CD4-positive, CD25-positive, alpha-beta regulatory T cell (primary cell): ENCODE results near the gene ZNF428. TPM values are rescaled to one million over a fixed set of nuclear protein-coding genes. Genes with fewer than 3 reads are reported as not detected.

Experiments used
- ATAC-seq, 2 donors: fragments of 150-1000 bp; cut with Tn5 transposase; one replicate each; pipeline ENCODE4 v1.10.0; 2021; ENCODE audit warnings: low read depth in 2 of 2, moderate number of reproducible peaks in 2 of 2, moderate library complexity in 1 of 2
- DNase-seq, 3 donors: peaks; one replicate each; pipeline versions ENCODE4 v3.0.0 to v3.0.0-alpha.2; 2012 to 2022; ENCODE audit warnings: mixed read lengths in 1 of 3
- H3K27ac ChIP-seq: one replicate; pipeline ENCODE4 v1.7.0; 2013; ENCODE audit warnings: mild to moderate bottlenecking, low read length; ENCODE audit not compliant: insufficient read depth, poor library complexity, severe bottlenecking
- H3K27me3 ChIP-seq: one replicate; pipeline ENCODE4 v1.7.0; 2013; ENCODE audit warnings: low read length; ENCODE audit not compliant: control insufficient read depth, insufficient read depth
- H3K36me3 ChIP-seq: one replicate; pipeline ENCODE4 v1.7.0; 2013; ENCODE audit warnings: mild to moderate bottlenecking, low read length, moderate library complexity; ENCODE audit not compliant: control insufficient read depth, insufficient read depth
- H3K4me1 ChIP-seq: 2 replicates; pipeline ENCODE4 v1.7.0; 2013; ENCODE audit warnings: mild to moderate bottlenecking, low read length; ENCODE audit not compliant: insufficient read depth, control insufficient read depth, poor library complexity, severe bottlenecking
- H3K4me3 ChIP-seq: one replicate; pipeline ENCODE4 v1.7.0; 2013; ENCODE audit warnings: low read depth, mild to moderate bottlenecking, low read length, moderate library complexity
- H3K9me3 ChIP-seq, 2 experiments: 1 replicate in 1 of 2; 2 replicates in 1 of 2; pipeline ENCODE4 v1.7.0; 2013; ENCODE audit warnings: low read length in 2 of 2, mild to moderate bottlenecking in 1 of 2, moderate library complexity in 1 of 2; ENCODE audit not compliant: control insufficient read depth in 2 of 2
- H3K27ac Mint-ChIP-seq, 3 donors: one replicate each; pipeline ENCODE4 v1.8.0; 2020 to 2022; ENCODE audit warnings: mild to moderate bottlenecking in 3 of 3, mixed read lengths in 3 of 3, moderate library complexity in 2 of 3
- H3K27me3 Mint-ChIP-seq: one replicate; pipeline ENCODE4 v1.8.0; 2022; ENCODE audit warnings: mild to moderate bottlenecking, mixed read lengths
- H3K36me3 Mint-ChIP-seq: one replicate; pipeline ENCODE4 v1.8.0; 2020; ENCODE audit warnings: mixed read lengths
- H3K4me1 Mint-ChIP-seq, 4 donors: one replicate each; pipeline ENCODE4 v1.8.0; 2020 to 2022; ENCODE audit warnings: mixed read lengths in 4 of 4, mild to moderate bottlenecking in 1 of 4
- H3K4me3 Mint-ChIP-seq, 4 donors: one replicate each; pipeline ENCODE4 v1.8.0; 2020 to 2022; ENCODE audit warnings: mild to moderate bottlenecking in 4 of 4, mixed read lengths in 4 of 4, moderate library complexity in 3 of 4
- H3K9me3 Mint-ChIP-seq, 7 donors: one replicate each; pipeline ENCODE4 v1.8.0; 2020 to 2022; ENCODE audit warnings: mixed read lengths in 7 of 7, mild to moderate bottlenecking in 3 of 7, moderate library complexity in 2 of 7
- polyA plus RNA-seq, 4 donors: library from polyadenylated mRNA; unstranded; fragments of 300-500 nt; fragmentation: Illumina TruSeq; gene quantifications; one replicate each; pipeline ENCODE4 v1.2.3, GENCODE V29; 2021
- total RNA-seq: library from RNA; stranded (reverse); gene quantifications from one replicate; pipeline ENCODE4 v1.2.3, GENCODE V29; 2022

Gene ZNF428
- total and polyA plus RNA-seq, 5 donors from 2014 or later = 12.6 to 26.6 (median 14.4) TPM

DNA sequence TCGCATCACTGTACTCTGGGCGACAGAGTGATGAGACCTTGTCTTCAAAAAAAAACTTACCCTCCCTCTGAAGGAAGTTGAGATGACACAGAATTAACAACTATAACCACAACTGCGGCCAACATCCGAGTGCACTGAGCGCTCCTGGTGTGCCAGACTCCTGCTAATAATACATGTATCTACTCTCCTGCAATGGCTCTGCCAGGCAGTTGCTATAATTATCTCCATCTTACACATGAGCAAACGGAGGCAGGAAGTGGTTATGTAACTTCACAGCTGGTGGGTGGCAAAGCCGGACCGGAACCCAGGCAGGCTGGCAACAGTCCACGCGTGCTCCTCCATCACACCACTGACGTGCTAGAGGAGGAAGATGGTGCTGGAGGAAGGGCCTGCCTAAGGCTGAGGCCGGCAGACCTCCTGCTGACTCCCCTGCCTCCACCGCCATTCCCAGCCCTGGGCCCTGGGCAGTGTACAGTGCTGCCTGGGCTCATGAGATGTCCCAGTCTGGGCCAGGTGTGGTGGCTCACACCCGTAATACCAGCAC lies 56.7 kb downstream of the ZNF428 start:
- Histone ChIP-seq H3K4me3 (peak overlapping the region; percentile 76), H3K4me1 (peaks cover 35% of the 10 kb centered on the region)
- H3K36me3 Mint-ChIP-seq = peaks cover 22% of the 10 kb centered on the region

DNA sequence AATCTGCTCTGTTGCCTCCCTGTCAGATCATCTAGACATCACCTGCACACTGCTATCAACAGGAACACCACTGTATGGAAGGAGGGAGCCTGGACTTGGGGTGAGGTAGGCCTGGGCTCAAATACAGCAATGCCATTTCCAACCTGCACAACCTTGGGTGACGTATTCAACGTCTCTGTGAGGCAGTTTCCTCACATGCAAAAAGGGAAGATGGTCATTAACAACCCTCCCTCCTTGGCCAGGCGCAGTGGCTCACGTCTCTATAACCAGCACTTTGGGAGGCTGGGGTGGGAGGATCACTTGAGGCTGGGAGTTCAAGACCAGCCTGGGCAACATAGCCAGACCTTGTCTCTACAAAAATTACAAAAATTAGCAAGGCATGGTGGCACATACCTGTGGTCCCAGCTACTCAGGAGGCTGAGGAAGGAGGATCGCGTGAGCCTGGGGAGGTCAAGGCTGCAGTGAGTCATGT lies 57.2 kb downstream of the ZNF428 start:
- Histone ChIP-seq H3K9me3 (no peaks in the 10 kb centered on the region), H3K36me3 (peaks cover 12% of the 10 kb centered on the region), H3K4me1 (peaks cover 35% of the 10 kb centered on the region), H3K27me3 (no peaks in the 10 kb centered on the region), H3K27ac (peak overlapping the region; percentile 92), H3K4me3 (peak overlapping the region; percentile 76)
- H3K36me3 Mint-ChIP-seq = peaks cover 24% of the 10 kb centered on the region
- no peaks in the 10 kb centered on the region for H3K27me3 Mint-ChIP-seq
- DNase-seq = peak in 1 of 3 donors; percentile 3
- peak overlapping the region; percentile 22 to 86 (median 66) for H3K4me3 Mint-ChIP-seq
- peak overlapping the region; percentile 93 to 99 (median 97) for H3K27ac Mint-ChIP-seq
- peaks cover 0 to 57% (median 43%) of the 10 kb centered on the region in 4 donors for H3K4me1 Mint-ChIP-seq
- no peak for ATAC-seq
- peaks cover 0 to 2% (median 0%) of the 10 kb centered on the region in 7 donors for H3K9me3 Mint-ChIP-seq

More for the DNA sequence above, 56.7 kb downstream of the ZNF428 start:
- DNase-seq (peak; percentile 54 to 94 (median 83)), ATAC-seq (peak; percentile 93 to 94)
- no peaks in the 10 kb centered on the region for H3K27me3 ChIP-seq
- no peaks in the 10 kb centered on the region for H3K27me3 Mint-ChIP-seq
- no peaks in the 10 kb centered on the region for H3K9me3 ChIP-seq
- peaks cover 0 to 57% (median 43%) of the 10 kb centered on the region in 4 donors for H3K4me1 Mint-ChIP-seq
- H3K27ac Mint-ChIP-seq = peak overlapping the region; percentile 93 to 99 (median 97)
- H3K9me3 Mint-ChIP-seq = peaks cover 0 to 2% (median 0%) of the 10 kb centered on the region in 7 donors
- peak overlapping the region; percentile 92 for H3K27ac ChIP-seq
- H3K4me3 Mint-ChIP-seq = peak overlapping the region; percentile 22 to 86 (median 66)
- H3K36me3 ChIP-seq = peaks cover 9% of the 10 kb centered on the region

DNA sequence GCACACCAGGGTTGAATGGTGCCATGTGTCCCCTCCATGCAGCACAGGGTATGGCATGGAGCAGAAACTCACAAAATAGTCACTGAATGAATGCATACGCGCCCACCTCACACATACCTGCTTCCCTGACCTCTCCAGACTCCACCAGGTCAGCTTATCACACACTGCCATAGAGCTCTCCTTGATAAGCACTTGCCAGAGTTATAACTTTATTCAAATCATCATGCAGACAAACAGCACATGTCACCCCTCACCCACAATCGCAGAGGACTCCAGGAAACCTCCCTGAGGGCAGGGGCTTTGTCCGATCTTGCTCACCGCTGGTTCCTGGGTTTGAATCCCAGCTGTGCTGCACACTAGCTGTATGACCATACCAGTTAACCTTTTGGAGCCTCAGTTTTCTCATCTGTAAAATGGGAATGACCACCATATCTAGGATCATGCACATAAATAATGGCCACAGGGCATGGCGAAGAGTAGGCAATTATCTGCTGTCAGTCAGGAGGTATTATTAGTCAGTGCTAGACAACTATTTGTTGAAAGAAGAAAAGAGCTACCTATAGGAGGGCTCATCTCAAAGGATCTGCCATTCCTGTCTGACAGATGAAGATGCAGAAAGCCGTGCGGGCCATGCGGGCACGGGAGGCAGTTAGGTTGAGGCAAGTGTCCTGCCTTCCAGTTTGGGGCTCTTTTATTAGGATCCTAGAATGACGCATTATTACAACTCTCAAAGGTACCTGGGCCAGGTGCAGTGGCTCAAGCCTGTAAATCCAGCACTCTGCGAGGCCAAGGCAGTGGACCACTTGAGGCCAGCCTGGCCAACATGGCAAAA lies 58.1 kb downstream of the ZNF428 start:
- Histone ChIP-seq H3K9me3 (no peaks in the 10 kb centered on the region), H3K4me3 (peak overlapping the region; percentile 76), H3K36me3 (peaks cover 13% of the 10 kb centered on the region), H3K27me3 (no peaks in the 10 kb centered on the region), H3K4me1 (peaks cover 35% of the 10 kb centered on the region), H3K27ac (peak overlapping the region; percentile 92)
- H3K9me3 Mint-ChIP-seq = peaks cover 0 to 2% (median 0%) of the 10 kb centered on the region in 7 donors
- H3K4me1 Mint-ChIP-seq = peaks cover 0 to 56% (median 39%) of the 10 kb centered on the region in 4 donors
- no peaks in the 10 kb centered on the region for H3K27me3 Mint-ChIP-seq
- H3K27ac Mint-ChIP-seq = peak overlapping the region; percentile 52 to 99 (median 97)
- peak overlapping the region; percentile 48 to 86 (median 70) for H3K4me3 Mint-ChIP-seq
- no peak for ATAC-seq
- peaks cover 20% of the 10 kb centered on the region for H3K36me3 Mint-ChIP-seq
- no peak for DNase-seq

DNA sequence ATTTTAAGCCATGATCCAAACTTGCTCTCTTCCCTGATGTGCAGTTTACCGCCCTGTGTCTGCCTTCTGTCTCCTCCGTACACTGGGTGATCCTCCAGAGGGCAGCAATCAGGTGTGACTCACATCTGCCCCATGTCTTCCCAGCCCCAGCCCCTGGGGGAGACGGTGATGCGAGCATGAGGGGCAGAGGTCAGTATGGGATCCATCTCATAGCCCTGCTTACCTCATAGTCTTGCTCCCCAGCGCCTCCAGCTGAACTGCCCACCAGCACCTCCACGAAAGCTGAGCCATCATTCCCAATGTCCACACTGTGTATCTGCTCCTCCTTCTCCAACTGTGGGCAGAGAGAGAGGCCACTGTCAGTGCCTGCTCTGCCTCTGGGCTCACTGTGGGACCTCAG lies 58.7 kb downstream of the ZNF428 start:
- Mint-ChIP-seq H3K4me1 (peaks cover 0 to 59% (median 39%) of the 10 kb centered on the region in 4 donors), H3K4me3 (peak overlapping the region in 3 of 4 donors; percentile 40 to 86 (median 48)), H3K27me3 (no peaks in the 10 kb centered on the region), H3K27ac (peak overlapping the region in 2 of 3 donors; percentile 97 to 99), H3K36me3 (peaks cover 20% of the 10 kb centered on the region), H3K9me3 (peaks cover 0 to under 1% (median 0%) of the 10 kb centered on the region in 7 donors)
- Histone ChIP-seq H3K4me3 (peak overlapping the region; percentile 26), H3K27ac (peak overlapping the region; percentile 92), H3K27me3 (no peaks in the 10 kb centered on the region), H3K4me1 (peaks cover 35% of the 10 kb centered on the region), H3K9me3 (no peaks in the 10 kb centered on the region), H3K36me3 (peaks cover 16% of the 10 kb centered on the region)
- ATAC-seq = no peak
- DNase-seq = no peak

Other genes starting within 250 kb of the ZNF428 start
- not detected for gene TEX101, start 204.7 kb downstream of the ZNF428 start, total RNA-seq
- not detected for gene TEX101, start 204.7 kb downstream of the ZNF428 start, polyA plus RNA-seq
- 12.7 TPM for gene LYPD3, start 154.0 kb downstream of the ZNF428 start, total RNA-seq
- 1 to 10 TPM; 1.8 to 6.5 (median 4.3) TPM for gene LYPD3, start 154.0 kb downstream of the ZNF428 start, polyA plus RNA-seq
- gene PHLDB3, start 114.9 kb downstream of the ZNF428 start, total RNA-seq = 64.1 TPM
- 1 to 10 TPM; 1.5 to 4.4 (median 3.6) TPM for gene PHLDB3, start 114.9 kb downstream of the ZNF428 start, polyA plus RNA-seq
- 22.8 TPM for gene ETHE1, start 92.4 kb downstream of the ZNF428 start, total RNA-seq
- gene ETHE1, start 92.4 kb downstream of the ZNF428 start, polyA plus RNA-seq = 10 to 100 TPM; 55.1 to 73.5 (median 64.4) TPM
- gene ZNF575, start 86.4 kb downstream of the ZNF428 start, total RNA-seq = 3.3 TPM
- gene ZNF575, start 86.4 kb downstream of the ZNF428 start, polyA plus RNA-seq = 1 to 10 TPM in 3 of 4 donors, under 1 TPM in 1; 0.83 to 1.6 (median 1.3) TPM
- 35.4 TPM for gene XRCC1, start 44.1 kb downstream of the ZNF428 start, total RNA-seq
- 10 to 100 TPM; 19.8 to 26.9 (median 24.3) TPM for gene XRCC1, start 44.1 kb downstream of the ZNF428 start, polyA plus RNA-seq
- gene PINLYP, start 43.8 kb downstream of the ZNF428 start, total RNA-seq = not detected
- gene PINLYP, start 43.8 kb downstream of the ZNF428 start, polyA plus RNA-seq = 1 to 10 TPM in 1 of 4 donors, under 1 TPM in 3; 0.42 to 1.3 (median 0.65) TPM
- gene IRGQ, start 23.5 kb downstream of the ZNF428 start, total RNA-seq = 40.9 TPM
- gene IRGQ, start 23.5 kb downstream of the ZNF428 start, polyA plus RNA-seq = 1 to 10 TPM in 3 of 4 donors, under 1 TPM in 1; 0.54 to 3.0 (median 1.5) TPM
- gene ZNF576, start 23.0 kb downstream of the ZNF428 start, total RNA-seq = 8.7 TPM
- gene ZNF576, start 23.0 kb downstream of the ZNF428 start, polyA plus RNA-seq = 10 to 100 TPM in 2 of 4 donors, 1 to 10 TPM in 2; 5.5 to 11.0 (median 9.9) TPM
- 0.64 TPM for gene SRRM5, start 7.5 kb downstream of the ZNF428 start, total RNA-seq
- 1 to 10 TPM in 1 of 4 donors, under 1 TPM in 3; 0.42 to 1.1 (median 0.63) TPM for gene SRRM5, start 7.5 kb downstream of the ZNF428 start, polyA plus RNA-seq
- 0.30 TPM for gene CADM4, start 20.2 kb upstream of the ZNF428 start, total RNA-seq
- not detected for gene CADM4, start 20.2 kb upstream of the ZNF428 start, polyA plus RNA-seq
- 5.9 TPM for gene PLAUR, start 50.5 kb upstream of the ZNF428 start, total RNA-seq
- gene PLAUR, start 50.5 kb upstream of the ZNF428 start, polyA plus RNA-seq = 1 to 10 TPM in 1 of 4 donors, under 1 TPM in 2, not detected in 1; 0.58 to 2.6 (median 0.59) TPM
- not detected for gene IRGC, start 96.4 kb upstream of the ZNF428 start, total RNA-seq
- not detected for gene IRGC, start 96.4 kb upstream of the ZNF428 start, polyA plus RNA-seq
- gene SMG9, start 135.3 kb upstream of the ZNF428 start, total RNA-seq = 40.7 TPM
- gene SMG9, start 135.3 kb upstream of the ZNF428 start, polyA plus RNA-seq = 1 to 10 TPM; 3.4 to 7.0 (median 5.8) TPM
- gene KCNN4, start 161.3 kb upstream of the ZNF428 start, total RNA-seq = 56.1 TPM
- 10 to 100 TPM; 16.7 to 33.0 (median 30.1) TPM for gene KCNN4, start 161.3 kb upstream of the ZNF428 start, polyA plus RNA-seq
- gene LYPD5, start 182.8 kb upstream of the ZNF428 start, total RNA-seq = not detected
- under 1 TPM in 1 of 4 donors, not detected in 3; 0.60 TPM for gene LYPD5, start 182.8 kb upstream of the ZNF428 start, polyA plus RNA-seq
- gene ZNF283, start 207.7 kb upstream of the ZNF428 start, total RNA-seq = 6.0 TPM
- 1 to 10 TPM; 1.4 to 5.1 (median 3.7) TPM for gene ZNF283, start 207.7 kb upstream of the ZNF428 start, polyA plus RNA-seq